AG09319 (cell line): Measurements from ENCODE around the gene F7.

ENCODE experiments used
- DNase-seq: peaks from one replicate; pipeline ENCODE4 v3.0.0-alpha.2; 2010; ENCODE audit warnings: low read depth; ENCODE audit errors: extremely low read depth
- CTCF ChIP-seq: IDR thresholded peaks from 2 replicates; pipeline ENCODE4 v1.5.1; 2011; ENCODE audit warnings: low read depth, mild to moderate bottlenecking, inconsistent platforms, low read length, moderate library complexity

The F7 gene

GRCh38 chr13:113114511-113115362 is 9.1 kb downstream of the F7 start:
- TF ChIP-seq CTCF: no peak
- no peak for DNase-seq

- no peak for TF ChIP-seq CTCF
- DNase-seq: no peak
These were observed 10.0 kb downstream of the F7 start for GRCh38 chr13:113115363-113116205.

- TF ChIP-seq CTCF: no peak
- no peak for DNase-seq
These were observed 10.7 kb downstream of the F7 start for GRCh38 chr13:113116206-113116800.

GRCh38 chr13:113116871-113117271 is 11.3 kb downstream of the F7 start:
- no peak for DNase-seq
- no peak for TF ChIP-seq CTCF

- no peak for DNase-seq
- TF ChIP-seq CTCF: no peak
These were observed 11.8 kb downstream of the F7 start for GRCh38 chr13:113117335-113117872.

- DNase-seq: no peak
- TF ChIP-seq CTCF: no peak
These were observed 12.3 kb downstream of the F7 start for GRCh38 chr13:113117911-113118260.
